Ishikawa (cell line): Measurements from ENCODE around the gene SSC4D.

Experiments
- EGR1 ChIP-seq: IDR thresholded peaks from 2 replicates; pipeline ENCODE4 v1.6.1; 2012
- EP300 ChIP-seq: IDR thresholded peaks from 2 replicates; pipeline ENCODE4 v1.6.1; 2012; ENCODE audit warnings: borderline replicate concordance
- MAX ChIP-seq: IDR thresholded peaks from 2 replicates; pipeline ENCODE4 v1.6.1; 2012
- NFIC ChIP-seq: IDR thresholded peaks from 2 replicates; pipeline ENCODE4 v1.6.1; 2012
- TAF1 ChIP-seq: IDR thresholded peaks from 2 replicates; pipeline ENCODE4 v1.6.1; 2012; ENCODE audit warnings: low read depth, mild to moderate bottlenecking
- TCF12 ChIP-seq: IDR thresholded peaks from 2 replicates; pipeline ENCODE4 v1.6.1; 2012; ENCODE audit warnings: low read depth
- TEAD4 ChIP-seq: IDR thresholded peaks from 2 replicates; pipeline ENCODE4 v1.6.1; 2012
- TF ChIP-seq, protein P1 (sequence below): IDR thresholded peaks from 2 replicates; pipeline ENCODE4 v1.6.1; 2012; ENCODE audit warnings: low read depth, mild to moderate bottlenecking

DNA sequence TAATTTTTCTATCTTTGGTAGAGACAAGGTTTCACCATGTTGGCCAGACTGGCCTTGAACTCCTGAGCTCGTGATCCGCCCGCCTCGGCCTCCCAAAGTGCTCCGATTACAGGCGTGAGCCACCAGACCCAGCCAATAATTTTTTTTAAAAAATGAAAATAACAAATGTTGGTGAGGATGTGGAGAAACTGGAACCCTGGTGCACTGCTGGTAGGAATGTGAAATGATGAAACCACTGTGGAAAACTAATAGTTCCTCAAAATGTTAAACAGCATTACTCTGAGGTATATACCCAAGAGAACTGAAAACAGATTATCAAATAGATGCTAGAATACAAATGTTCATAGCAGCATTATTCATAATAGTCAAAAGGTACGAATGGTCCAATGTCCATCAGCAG lies 27.7 kb downstream of the SSC4D start:
- TF ChIP-seq TEAD4 (no peak), TAF1 (no peak), TCF12 (no peak), EGR1 (no peak), EP300 (no peak), MAX (no peak), NFIC (no peak)
- TF ChIP-seq, protein P1, sequence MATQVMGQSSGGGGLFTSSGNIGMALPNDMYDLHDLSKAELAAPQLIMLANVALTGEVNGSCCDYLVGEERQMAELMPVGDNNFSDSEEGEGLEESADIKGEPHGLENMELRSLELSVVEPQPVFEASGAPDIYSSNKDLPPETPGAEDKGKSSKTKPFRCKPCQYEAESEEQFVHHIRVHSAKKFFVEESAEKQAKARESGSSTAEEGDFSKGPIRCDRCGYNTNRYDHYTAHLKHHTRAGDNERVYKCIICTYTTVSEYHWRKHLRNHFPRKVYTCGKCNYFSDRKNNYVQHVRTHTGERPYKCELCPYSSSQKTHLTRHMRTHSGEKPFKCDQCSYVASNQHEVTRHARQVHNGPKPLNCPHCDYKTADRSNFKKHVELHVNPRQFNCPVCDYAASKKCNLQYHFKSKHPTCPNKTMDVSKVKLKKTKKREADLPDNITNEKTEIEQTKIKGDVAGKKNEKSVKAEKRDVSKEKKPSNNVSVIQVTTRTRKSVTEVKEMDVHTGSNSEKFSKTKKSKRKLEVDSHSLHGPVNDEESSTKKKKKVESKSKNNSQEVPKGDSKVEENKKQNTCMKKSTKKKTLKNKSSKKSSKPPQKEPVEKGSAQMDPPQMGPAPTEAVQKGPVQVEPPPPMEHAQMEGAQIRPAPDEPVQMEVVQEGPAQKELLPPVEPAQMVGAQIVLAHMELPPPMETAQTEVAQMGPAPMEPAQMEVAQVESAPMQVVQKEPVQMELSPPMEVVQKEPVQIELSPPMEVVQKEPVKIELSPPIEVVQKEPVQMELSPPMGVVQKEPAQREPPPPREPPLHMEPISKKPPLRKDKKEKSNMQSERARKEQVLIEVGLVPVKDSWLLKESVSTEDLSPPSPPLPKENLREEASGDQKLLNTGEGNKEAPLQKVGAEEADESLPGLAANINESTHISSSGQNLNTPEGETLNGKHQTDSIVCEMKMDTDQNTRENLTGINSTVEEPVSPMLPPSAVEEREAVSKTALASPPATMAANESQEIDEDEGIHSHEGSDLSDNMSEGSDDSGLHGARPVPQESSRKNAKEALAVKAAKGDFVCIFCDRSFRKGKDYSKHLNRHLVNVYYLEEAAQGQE, result no peak
